ENCODE measurements around the gene ZNF451.

DNA sequence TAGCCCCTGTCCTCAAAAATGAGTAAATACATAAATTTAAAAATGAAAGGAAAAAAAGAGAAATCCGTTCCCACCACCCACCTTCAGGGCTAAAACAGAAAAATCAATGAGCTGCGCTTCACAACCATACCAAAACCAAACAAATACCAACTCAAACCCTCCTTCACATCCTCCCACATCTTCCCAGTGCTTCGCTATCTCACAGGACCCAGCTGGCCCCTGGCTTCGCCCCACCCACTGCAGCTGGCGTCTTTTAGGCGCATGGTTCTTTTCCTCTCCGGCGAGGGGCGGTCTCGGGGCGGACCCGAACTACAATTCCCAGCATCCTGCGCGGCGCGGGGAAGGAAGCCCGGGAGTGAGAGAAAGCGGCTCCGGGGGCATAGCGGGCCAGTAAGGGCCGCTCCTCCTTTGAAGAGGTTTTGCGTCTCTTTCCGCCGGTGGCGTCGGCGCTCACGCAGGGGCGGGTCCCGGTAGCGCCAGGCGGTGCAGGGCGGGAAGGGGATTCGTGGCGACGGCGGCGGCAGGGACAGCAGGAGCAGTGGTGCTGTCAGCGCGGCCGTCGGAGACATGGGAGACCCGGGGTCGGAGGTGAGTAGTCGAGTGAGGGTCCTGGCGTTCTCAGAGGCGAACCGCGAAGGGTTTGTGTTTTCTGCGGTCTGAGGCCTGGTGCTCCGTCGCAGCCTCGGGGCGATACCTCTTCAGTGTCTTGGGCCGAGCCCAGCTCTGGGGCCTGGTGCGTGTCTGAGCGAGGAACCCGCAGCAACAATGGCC, at the start of gene ZNF451:
- TF ChIP-seq, protein P1, sequence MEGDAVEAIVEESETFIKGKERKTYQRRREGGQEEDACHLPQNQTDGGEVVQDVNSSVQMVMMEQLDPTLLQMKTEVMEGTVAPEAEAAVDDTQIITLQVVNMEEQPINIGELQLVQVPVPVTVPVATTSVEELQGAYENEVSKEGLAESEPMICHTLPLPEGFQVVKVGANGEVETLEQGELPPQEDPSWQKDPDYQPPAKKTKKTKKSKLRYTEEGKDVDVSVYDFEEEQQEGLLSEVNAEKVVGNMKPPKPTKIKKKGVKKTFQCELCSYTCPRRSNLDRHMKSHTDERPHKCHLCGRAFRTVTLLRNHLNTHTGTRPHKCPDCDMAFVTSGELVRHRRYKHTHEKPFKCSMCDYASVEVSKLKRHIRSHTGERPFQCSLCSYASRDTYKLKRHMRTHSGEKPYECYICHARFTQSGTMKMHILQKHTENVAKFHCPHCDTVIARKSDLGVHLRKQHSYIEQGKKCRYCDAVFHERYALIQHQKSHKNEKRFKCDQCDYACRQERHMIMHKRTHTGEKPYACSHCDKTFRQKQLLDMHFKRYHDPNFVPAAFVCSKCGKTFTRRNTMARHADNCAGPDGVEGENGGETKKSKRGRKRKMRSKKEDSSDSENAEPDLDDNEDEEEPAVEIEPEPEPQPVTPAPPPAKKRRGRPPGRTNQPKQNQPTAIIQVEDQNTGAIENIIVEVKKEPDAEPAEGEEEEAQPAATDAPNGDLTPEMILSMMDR (conservative IDR thresholded peaks at IDR 0.05; ENCODE audit: low read length) = no peak
- TF ChIP-seq EZH2phosphoT487 (IDR thresholded peaks at IDR 0.05; ENCODE audit: borderline replicate concordance) = no peak
